Dedifferentiated amniotic fluid mesenchymal stem cell (primary cell): ENCODE data around the gene RBBP5.
"Not testable (repeated sequence)": the region's sequence is repeated elsewhere in the genome, so short reads cannot be mapped to it uniquely, and the experiment has no call there.

Experiments used
- DNase-seq: peaks from one replicate; pipeline ENCODE4 v3.0.0-alpha.2; 2016; ENCODE audit errors: extremely low spot score

RBBP5 gene

DNA sequence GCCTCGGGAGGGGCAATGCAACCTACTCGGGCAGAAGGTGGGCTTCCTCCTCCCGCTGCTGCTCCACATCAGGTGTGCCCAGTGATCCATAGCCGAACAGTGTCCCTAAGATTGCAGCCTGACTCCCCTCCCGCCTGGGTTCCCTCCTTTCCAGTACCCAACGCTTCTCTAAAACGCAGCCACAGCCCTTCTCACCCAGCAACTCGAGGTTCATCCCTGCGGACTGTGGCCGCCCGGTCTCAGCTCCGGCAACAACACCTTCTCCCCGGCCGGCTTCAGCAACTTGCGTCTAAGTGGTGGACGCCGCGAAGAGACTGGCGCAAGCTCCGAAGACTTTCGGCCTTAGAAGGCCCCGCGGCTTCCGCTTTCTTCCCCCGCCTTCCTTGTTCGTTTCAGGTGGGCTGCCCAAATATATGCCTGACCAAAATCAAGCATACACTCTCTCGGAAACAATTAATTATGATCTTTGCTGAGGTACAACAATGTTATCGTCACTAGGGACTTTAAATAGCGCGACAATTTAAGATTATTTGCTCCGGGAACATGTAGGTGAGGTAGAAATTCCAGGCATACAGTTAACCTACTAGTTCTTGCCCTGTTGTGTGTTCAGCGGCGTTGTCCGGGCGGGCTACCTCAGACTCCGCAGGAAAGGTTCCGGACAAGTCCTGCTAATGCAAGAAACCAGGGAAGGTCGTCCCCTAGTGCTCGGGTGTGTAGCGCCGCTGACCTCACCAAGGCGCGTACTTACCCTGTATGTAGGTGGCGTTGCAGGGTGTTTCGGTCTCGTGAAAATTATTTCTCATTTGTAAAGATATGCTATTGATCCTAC, at the start of gene RBBP5:
Gene RBBP5 (minus strand): TSS at position 319 of the 829 bp plus-strand sequence. CDS start 105 bp downstream, at position 214.
- DNase-seq = peak; percentile 96

- no peak for DNase-seq
Measured at GRCh38 chr1:205171369-205171768, 49.6 kb upstream of the RBBP5 start.

DNA sequence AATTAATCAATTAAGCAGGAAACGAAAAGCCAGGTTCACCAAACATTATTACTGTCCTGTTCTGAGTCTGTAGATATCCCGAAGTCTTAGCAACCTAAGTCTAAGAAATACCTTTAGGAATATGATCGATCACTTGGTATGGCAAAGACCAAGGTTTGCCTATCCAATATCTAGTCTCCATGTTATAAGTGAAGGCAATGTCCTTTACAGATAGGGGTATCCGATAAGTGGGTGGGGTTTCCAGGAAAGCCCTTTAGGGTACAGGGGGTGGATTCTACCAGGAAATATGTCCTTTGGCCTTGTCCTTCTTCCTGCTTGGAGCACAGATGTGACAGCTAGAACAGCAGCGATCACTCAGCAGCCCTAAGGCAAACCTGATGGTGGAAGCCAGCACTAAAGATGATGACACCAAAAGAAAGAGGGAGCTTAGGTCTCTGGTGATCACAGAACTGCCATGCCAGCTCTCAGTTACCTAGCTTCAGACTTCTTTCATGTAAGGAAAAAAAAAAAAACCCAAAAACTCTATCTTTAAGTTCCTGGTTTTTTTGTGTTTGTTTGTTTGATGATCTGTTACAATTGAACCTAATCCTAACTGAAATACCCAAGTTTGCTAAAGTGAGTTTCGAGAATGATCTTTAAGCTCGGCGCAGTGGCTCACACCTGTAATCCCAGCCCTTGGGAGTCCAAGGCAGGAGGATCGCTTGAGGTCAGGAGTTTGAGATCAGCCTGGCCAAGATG, 48.9 kb upstream of the RBBP5 start:
- DNase-seq = no peak

DNA sequence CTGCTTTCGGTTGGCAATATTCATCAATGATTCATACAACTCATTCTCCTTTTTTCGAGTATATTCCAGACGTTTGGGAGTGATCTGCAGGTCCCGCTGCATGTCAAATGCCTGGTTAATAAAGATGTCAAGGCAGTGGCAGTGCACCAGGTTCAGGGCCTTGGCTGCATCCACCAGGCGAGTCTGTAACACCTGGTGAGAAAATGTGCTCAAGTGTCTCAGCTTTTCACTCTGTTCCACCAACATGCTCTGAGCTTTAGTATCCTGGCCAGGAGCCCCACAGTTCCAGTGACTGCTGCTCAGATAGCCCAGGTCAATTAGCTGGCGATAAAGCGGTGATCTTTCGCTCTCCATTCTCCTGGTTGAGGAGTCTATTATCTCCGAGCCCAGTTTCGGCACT, 47.5 kb upstream of the RBBP5 start:
- no peak for DNase-seq

DNA sequence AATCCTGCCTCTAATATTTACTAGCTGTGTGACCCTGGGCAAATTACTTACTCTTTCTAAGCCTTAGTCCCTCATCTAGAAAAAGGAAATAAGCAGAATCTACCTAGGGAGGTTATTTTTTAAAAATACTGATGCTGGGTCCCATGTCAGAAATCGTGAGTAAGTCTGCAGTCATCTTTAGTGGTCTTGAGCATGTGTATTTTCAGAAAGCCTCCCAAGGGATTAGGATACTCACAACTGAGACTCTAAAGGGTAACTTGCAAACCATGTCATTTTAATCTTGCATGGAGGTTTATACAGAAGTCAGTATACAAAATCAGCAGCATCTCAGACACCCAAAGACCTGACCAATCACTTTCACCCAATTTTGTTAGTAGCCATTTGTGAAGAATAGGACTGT, 46.5 kb upstream of the RBBP5 start:
- DNase-seq = no peak

DNA sequence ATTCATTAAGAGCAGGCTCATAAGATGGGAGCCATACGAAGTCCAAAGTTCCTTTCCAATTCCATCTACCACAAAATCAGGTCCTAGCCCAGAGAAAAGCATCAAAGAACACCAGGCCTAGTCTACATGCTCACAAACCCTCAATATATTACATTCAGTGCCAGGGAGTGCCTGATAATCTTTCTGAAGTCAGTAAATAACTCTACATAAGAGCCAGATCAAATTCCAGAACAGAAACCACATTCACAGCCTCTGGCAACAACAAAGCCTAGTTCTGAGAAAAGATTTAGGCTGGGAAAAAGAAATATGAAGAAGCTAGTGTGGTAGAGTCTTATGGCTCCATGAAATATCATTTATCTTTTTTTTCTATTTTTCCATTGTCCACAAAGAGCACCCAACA, 40.5 kb upstream of the RBBP5 start:
- DNase-seq = peak; percentile 73

DNA sequence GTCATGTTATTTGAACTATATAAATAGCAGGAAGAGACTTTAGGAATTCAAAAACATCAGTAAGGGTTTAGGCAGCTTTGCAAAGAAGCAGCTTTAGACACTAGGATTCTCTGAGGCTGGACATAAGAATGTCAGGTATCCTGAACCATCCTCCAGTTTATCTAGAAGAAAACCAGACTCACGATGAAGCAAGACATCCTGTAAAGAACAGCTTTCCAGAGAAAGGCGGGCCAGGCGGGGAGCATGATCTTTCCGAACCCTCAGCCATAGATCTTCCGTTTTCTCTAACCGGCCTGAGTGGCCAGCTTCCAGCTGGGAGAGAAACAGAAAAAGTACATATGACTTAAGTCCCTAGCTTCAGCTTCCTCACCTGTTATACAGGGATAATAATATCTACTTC, 39.3 kb upstream of the RBBP5 start:
- DNase-seq = no peak

- DNase-seq = no peak
Measured at GRCh38 chr1:205158048-205158616, 36.4 kb upstream of the RBBP5 start.

DNA sequence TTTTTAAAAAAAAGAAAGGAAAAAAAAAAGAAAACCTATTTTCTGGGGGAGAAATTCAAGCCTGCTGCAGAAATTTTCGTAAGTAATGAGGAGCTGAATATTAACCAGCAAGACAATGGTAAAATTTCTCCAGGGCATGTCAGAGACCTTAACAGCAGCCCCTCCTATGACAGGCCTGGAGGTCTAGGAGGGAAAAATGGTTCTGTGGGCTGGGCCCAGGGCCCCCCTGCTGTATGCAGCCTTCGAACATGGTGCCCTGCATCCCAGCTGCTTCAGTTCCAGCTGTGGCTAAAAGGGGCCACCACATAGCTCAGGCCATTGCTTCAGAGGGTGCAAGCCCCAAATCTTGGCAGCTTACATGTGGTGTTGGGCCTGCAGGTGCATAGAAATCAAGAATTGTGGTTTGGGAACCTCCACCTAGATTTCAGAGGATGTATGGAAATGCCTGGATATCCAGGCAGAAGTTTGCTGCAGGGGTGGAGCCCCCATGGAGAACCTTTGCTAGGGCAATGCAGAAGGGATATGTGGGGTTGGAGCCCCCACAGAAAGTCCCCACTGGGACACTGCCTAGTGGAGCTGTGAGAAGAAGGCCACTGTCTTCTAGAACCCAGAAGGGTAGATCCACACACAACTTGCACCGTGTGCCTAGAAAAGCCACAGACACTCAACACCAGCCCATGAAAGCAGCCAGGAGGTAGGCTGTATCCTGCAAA, 34.0 kb upstream of the RBBP5 start:
- not testable (repeated sequence) for DNase-seq

DNA sequence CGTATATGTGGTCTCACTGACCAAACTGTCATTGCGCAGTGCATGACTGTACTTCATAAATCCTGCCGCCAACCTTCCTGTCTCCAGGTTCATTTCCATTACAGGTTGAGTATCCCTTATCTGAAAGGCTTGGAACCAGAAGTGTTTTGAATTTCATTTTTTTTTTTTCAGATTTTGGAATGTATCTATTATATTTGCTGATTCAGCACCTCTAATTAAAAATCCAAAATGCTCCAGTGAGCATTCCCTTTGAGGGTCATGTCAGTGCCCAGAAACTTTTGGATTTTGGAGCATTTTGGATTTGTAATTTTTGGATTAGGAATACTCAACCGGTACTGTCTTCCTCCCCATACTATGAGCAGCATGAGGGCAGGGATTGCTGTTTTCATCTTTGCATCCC, 30.7 kb upstream of the RBBP5 start:
- no peak for DNase-seq

DNA sequence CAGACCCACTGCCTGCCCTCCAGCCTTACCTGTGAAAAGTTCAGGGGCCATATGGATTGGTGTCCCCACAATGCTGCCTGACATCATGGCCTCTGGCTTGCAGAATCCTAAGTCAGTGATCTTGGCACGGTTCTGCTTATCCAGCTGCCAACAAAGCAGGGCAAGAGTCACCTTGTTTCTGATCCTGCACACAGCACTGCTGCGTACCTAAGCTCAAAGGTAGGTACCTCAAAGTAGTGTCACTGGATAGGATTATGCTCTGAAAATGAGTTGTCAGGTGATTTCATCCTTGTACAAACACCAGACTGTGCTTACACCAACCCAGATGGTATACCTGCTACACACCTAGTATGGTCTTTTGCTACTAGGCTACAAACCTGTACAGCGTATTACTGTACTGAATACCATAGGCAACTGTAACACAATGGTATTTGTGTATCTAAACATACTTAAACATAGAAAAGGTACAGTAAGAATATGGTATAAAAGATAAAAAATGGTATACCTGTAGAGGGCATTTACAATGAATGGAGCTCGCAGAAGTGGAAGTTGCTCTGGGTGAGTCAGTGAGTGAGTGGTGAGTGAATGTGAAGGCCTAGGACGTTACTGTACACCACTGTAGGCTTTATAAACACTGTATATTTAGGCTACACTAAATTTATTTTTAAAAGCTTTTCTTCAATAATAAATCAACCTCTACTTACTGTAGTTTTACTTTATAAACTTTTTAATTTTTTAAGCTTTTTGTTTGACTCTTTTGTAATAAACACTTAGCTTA, 29.1 kb upstream of the RBBP5 start:
- DNase-seq = no peak

- no peak for DNase-seq
Measured at GRCh38 chr1:205147191-205147835, 25.5 kb upstream of the RBBP5 start.

DNA sequence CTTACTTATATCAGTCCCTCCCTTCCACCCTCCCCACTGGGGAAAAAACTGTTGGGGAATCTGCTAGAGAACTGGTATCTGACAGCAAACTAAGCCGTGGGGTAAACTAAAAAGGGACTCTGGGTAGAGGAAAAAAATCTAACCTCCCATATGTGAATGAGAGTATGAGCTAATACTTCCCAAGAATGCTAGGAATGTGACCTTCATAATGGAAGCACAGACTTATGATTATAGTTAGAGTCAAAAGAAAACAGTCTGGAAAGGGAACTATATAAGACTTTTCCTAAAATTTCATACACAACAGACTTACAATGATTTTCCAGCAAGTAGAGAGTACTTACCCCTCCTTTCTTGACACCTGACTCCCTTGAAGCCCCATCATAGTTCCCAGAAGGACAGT, 23.0 kb upstream of the RBBP5 start:
- peak; percentile 74 for DNase-seq

- DNase-seq = no peak
Measured at GRCh38 chr1:205144046-205144720, 22.4 kb upstream of the RBBP5 start.

DNA sequence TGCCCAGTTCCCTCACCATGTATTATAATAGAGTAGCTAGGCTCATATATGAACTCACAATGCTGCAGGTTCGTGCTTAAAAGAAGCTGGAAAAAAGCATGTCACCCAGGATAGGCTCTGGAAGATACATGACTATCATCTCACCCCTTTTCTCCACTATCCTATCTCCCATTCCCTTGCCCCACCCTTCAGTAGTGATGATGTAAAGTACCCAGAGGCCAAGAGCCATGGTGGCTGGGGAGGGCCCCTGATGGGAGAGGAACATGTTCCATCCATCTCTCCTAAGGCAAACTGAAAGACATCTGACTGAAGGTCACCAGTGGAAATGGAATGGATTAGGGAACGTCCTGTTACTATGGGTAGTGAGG, 20.3 kb upstream of the RBBP5 start:
- DNase-seq = no peak

DNA sequence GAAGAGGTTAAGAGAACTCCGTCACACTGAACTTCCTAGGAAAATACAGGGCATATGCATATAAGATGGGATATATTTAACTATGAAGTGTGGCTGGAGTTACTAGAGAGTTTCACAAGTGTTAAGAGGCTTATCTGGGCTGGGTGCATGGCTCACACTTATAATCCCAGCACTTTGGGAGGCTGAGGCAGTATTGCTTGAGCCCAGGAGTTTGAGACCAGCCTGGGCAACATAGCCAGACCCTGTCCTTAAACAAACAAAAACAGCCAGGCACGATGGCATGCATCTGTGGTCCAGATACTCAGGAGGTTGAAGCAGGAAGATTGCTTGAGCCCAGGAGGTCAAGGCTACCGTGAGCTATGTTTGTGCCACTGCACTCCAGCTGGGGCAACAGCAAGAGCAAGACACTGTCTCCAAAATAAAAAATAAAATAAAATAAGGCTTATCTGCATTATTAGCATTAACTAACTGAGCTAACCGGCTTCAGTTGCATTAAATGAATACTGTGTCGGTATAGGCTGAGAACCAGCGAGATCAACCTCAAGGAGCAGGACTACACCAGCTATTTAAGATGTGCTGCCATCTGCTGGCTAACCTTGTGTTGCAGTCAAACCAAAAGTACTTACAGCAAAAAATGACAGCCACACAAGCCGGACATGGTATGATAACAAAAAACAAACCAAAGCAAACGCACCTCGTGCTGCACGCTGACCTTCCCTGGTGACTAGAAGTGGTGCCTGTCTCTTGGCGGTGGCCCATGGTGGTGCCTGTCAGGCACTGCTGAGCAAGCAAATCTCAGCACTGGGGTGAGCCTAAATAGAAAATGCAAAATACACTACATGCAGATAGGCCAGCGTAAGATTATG, 19.7 kb upstream of the RBBP5 start:
- DNase-seq = peak; percentile 84

DNA sequence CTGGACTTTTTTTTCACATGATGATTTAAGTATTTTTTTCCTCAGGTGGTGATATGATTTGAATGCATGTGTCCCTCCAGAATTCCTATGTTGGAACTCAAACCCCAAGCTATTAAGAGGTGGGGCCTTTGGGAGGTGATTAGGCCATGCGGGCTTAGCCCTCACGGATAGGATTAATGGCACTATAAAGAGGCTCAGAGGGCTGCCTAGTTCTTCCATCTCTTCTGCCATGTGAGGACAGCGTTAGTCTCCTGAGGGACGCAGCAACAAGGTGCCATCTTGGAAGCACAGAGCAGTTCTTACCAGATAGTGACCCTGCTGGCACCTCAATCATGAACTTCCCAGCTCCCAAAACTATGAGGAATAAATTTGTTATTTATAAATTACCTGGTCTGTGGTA, 18.3 kb upstream of the RBBP5 start:
- DNase-seq = no peak

DNA sequence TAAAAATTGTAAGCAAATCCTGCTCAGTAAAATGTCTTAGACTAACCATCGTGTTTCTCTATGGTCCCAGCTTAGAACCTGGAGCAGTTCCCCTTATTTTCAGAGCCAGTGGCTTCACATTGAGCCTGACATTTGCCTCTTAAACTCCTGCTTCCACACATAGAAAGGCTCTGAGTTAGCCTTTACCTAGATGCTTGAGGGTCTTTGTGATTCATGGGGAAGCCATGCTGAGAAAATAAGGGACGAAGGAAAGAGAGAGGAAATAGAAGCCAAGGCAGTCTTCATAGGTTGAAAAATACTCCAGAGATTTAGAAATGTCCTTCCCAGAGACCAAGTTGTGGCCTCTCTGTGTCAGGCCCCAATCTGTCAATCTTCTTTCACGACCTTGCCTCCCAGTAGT, 16.1 kb upstream of the RBBP5 start:
- DNase-seq = no peak

DNA sequence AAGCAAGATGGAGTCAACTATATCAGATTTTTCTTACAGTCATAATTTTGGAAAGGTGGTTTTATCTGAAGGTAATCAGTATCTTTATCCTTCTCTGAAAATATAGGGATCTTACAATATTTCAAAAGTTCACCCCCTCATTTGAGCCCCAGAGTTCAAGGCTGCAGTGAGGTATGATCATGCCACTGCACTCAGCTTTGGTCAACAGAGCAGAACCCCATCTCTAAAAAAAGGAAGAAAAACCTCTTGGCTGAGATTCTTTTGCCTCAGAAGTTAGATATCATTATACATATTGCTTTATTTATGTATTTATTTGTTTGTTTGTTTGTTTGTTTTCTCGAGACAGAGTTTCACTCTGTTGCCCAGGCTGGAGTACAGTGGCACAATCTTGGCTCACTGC, 11.5 kb upstream of the RBBP5 start:
- no peak for DNase-seq
